Left ventricle myocardium inferior (tissue), 1 donor: Measurements from ENCODE around the gene PSIP1. TPM values are rescaled to one million over a fixed set of nuclear protein-coding genes. Genes with fewer than 3 reads are reported as not detected.

Source experiments
- DNase-seq: peaks from one replicate; pipeline ENCODE4 v3.0.0-alpha.2; 2020
- H3K27ac ChIP-seq: fragments of 200-600 bp; replicated peaks from 2 replicates; pipeline ENCODE4 v1.8.0; 2021
- H3K27me3 ChIP-seq: fragments of 200-600 bp; 2 replicates; pipeline ENCODE4 v1.8.0; 2021; ENCODE audit warnings: low read depth
- H3K36me3 ChIP-seq: fragments of 200-600 bp; 2 replicates; pipeline ENCODE4 v1.8.0; 2021
- H3K4me1 ChIP-seq: fragments of 200-600 bp; 2 replicates; pipeline ENCODE4 v1.8.0; 2021
- H3K4me3 ChIP-seq: fragments of 200-600 bp; 2 replicates; pipeline ENCODE4 v1.8.0; 2021; ENCODE audit warnings: mild to moderate bottlenecking, moderate library complexity
- H3K9me3 ChIP-seq: fragments of 200-600 bp; replicated peaks from 2 replicates; pipeline ENCODE4 v1.8.0; 2021
- CTCF ChIP-seq: fragments of 200-600 bp; IDR thresholded peaks from 2 replicates; pipeline ENCODE4 v1.8.0; 2021; ENCODE audit warnings: antibody characterized with exemption, mild to moderate bottlenecking, borderline replicate concordance
- intact Hi-C: fragments of 100-400 bp; cut with micrococcal nuclease; formaldehyde crosslinking; loops from one replicate; pipeline ENCODE4 v1.11.0; 2022
- total RNA-seq: library from RNA; stranded (reverse); fragmentation: NEBNext Ultra II Directional; extraction: Animal tissue kit (Norgen Biotek cat#: 25700); gene quantifications from one replicate; pipeline ENCODE4 v1.2.1, GENCODE V29; 2021
- donor health status: DM: no; HTN: yes; CAD: no; lungs with severe emphysema.

PSIP1 gene
- total RNA-seq, 1 donor from 2014 or later = 22.5 TPM

DNA sequence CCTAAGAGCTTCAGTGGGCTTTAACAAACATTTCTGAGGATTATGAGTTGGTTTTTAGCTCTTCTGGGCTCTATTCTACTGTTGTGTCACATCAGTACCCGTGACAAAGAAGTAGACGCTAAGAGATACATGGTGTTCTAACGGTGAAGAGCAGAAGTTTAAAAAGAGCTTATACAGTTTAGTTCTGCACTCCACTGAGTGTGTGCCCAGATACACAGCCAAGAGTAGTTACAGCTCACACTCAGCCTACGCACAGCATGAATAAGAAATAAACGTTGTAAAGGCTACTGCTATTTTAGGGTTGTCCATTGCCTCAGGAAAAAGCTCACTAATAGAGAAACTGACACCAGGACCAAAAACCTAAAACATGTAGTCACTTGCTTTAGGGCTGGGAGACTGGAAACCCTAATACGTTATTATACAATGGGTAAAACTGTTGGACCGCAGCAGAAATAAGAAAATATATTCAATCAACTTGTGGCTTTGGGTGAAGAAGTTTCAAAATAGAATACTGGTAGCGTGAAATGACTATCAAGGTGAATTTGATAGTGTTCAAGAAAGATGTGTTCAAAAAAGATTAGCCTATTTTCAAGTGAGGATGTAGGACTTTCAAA is 34.7 kb downstream of the PSIP1 start:
- intact Hi-C loops = no loop called here
- H3K36me3 ChIP-seq = peaks cover 43% of the 10 kb centered on the region
- no peaks in the 10 kb centered on the region for H3K9me3 ChIP-seq
- H3K27ac ChIP-seq = no peak overlapping the region
- H3K4me3 ChIP-seq = no peak overlapping the region
- DNase-seq = no peak
- H3K4me1 ChIP-seq = no peaks in the 10 kb centered on the region
- no peak for TF ChIP-seq CTCF
- no peaks in the 10 kb centered on the region for H3K27me3 ChIP-seq

DNA sequence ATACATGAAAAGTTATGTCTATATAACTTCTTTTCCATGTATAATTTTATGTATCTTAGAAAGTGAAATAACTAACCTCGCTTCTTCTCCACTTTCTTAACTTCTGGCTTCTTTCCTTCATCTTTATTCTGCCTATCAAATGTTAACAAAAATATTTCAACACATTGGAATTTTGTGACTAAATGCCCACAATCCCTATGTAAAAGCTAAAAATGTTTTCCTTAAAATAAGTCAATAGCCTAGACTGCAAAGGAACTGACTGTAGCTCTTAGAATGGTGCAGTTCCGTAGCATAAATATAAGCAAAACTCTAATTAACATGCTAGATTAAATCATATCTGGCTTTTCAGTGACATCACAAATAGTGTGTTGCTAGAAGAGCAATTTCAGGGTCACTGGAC is 40.9 kb downstream of the PSIP1 start:
- peaks cover 59% of the 10 kb centered on the region for H3K36me3 ChIP-seq
- DNase-seq = no peak
- no peaks in the 10 kb centered on the region for H3K4me1 ChIP-seq
- H3K27me3 ChIP-seq = no peaks in the 10 kb centered on the region
- no peak overlapping the region for H3K4me3 ChIP-seq
- TF ChIP-seq CTCF = no peak
- H3K9me3 ChIP-seq = no peaks in the 10 kb centered on the region
- intact Hi-C loops = no loop called here
- H3K27ac ChIP-seq = no peak overlapping the region

GRCh38 chr9:15469406-15469805 is 41.4 kb downstream of the PSIP1 start:
- no peak for DNase-seq
- Histone ChIP-seq H3K4me1 (no peaks in the 10 kb centered on the region), H3K27ac (no peak overlapping the region), H3K9me3 (no peaks in the 10 kb centered on the region), H3K27me3 (no peaks in the 10 kb centered on the region), H3K36me3 (peaks cover 63% of the 10 kb centered on the region), H3K4me3 (no peak overlapping the region)
- no peak for TF ChIP-seq CTCF
- intact Hi-C loops = no loop called here

GRCh38 chr9:15468145-15468544 is 42.6 kb downstream of the PSIP1 start:
- intact Hi-C loops = no loop called here
- no peak overlapping the region for H3K4me3 ChIP-seq
- H3K36me3 ChIP-seq = peaks cover 68% of the 10 kb centered on the region
- H3K27me3 ChIP-seq = no peaks in the 10 kb centered on the region
- peaks cover 4% of the 10 kb centered on the region for H3K4me1 ChIP-seq
- no peak overlapping the region for H3K27ac ChIP-seq
- no peaks in the 10 kb centered on the region for H3K9me3 ChIP-seq
- no peak for TF ChIP-seq CTCF
- no peak for DNase-seq

DNA sequence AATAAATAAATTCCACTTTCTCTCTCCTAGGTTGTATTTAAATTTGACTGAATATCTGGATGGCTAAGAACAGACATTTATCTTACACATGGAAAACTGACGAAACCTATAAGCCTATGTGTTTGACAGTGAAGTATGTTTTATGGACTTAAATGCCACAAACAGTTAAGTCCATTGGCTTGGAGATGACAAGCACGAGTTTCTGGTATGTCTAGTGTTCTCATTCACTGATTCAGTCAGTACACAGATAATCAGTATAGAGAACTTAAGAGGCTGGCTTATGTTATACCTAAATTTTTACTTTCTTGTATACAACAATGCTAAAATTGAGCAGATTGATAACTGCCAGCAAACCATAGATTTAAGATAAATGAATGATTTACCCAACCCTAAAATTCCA is 49.2 kb downstream of the PSIP1 start:
- H3K4me3 ChIP-seq = no peak overlapping the region
- H3K9me3 ChIP-seq = no peaks in the 10 kb centered on the region
- no peak for DNase-seq
- no peaks in the 10 kb centered on the region for H3K27me3 ChIP-seq
- intact Hi-C loops = no loop called here
- peaks cover 9% of the 10 kb centered on the region for H3K4me1 ChIP-seq
- H3K36me3 ChIP-seq = peaks cover 90% of the 10 kb centered on the region
- H3K27ac ChIP-seq = no peak overlapping the region
- TF ChIP-seq CTCF = no peak
